Endothelial cell (in vitro differentiated cells): ENCODE measurements around the gene NEURL1B. TPM values are rescaled to one million over a fixed set of nuclear protein-coding genes. Genes with fewer than 3 reads are reported as not detected.

Experiments used
- DNase-seq: peaks from one replicate; pipeline ENCODE4 v3.0.0; 2021; ENCODE audit warnings: low spot score
- H3K27ac Mint-ChIP-seq: one replicate; pipeline ENCODE4 v1.8.0; 2021; ENCODE audit warnings: mixed read lengths, inconsistent platforms; ENCODE audit not compliant: unreplicated experiment
- H3K27me3 Mint-ChIP-seq: one replicate; pipeline ENCODE4 v1.8.0; 2021; ENCODE audit warnings: mild to moderate bottlenecking, moderate library complexity, mixed read lengths, inconsistent platforms; ENCODE audit not compliant: unreplicated experiment
- H3K36me3 Mint-ChIP-seq: one replicate; pipeline ENCODE4 v1.8.0; 2021; ENCODE audit warnings: mild to moderate bottlenecking, low read depth, mixed read lengths, inconsistent platforms; ENCODE audit not compliant: unreplicated experiment
- H3K4me1 Mint-ChIP-seq: one replicate; pipeline ENCODE4 v1.8.0; 2021; ENCODE audit warnings: mild to moderate bottlenecking, mixed read lengths, inconsistent platforms; ENCODE audit not compliant: unreplicated experiment
- H3K4me3 Mint-ChIP-seq: one replicate; pipeline ENCODE4 v1.8.0; 2021; ENCODE audit warnings: mild to moderate bottlenecking, mixed read lengths, inconsistent platforms; ENCODE audit not compliant: unreplicated experiment
- H3K9me3 Mint-ChIP-seq: one replicate; pipeline ENCODE4 v1.8.0; 2021; ENCODE audit warnings: mixed read lengths, inconsistent platforms; ENCODE audit not compliant: unreplicated experiment
- total RNA-seq: library from RNA; stranded (reverse); fragmentation: NEBNext Ultra II Directional; extraction: Animal tissue kit (Norgen Biotek cat#: 25700); gene quantifications from one replicate; pipeline ENCODE4 v1.2.1, GENCODE V29; 2021; ENCODE audit not compliant: unreplicated experiment
- TF ChIP-seq, protein P1 (sequence below): fragments of 200-600 bp; sonication (generic); IDR thresholded peaks from one replicate; pipeline ENCODE4 v1.5.0; 2021; ENCODE audit warnings: antibody characterized with exemption; ENCODE audit not compliant: unreplicated experiment

The NEURL1B gene
- total RNA-seq, 1 donor from 2014 or later, result 0.13 TPM

DNA sequence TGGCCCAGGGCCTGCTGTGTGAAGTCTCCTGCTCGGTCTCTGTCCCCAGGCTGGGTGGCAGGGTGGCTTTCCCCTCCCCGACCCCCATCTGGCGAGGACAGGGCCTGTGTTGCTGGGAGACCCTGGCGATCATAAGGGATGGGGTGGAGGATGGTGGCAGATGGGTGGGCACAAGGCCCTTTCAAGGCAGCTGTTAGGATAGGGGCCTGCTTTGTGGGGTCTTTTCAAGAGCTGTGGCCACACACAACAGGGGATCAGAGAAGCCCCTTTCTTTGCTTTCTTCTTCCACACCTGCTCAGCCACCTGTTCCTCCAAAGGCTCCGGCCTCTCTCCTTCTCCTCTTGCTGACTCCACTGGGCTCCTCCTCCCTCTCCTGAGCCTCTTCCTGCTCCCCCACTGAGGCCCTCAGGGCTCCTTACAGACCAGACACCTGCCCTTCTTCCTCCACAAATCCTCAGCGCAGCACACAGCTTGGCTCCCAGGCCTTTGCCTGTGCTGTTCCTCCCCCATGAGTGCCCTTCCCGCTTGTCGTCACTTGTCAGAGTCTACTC, 15.0 kb upstream of the NEURL1B start:
- no peak for DNase-seq
- H3K27ac Mint-ChIP-seq, result no peak overlapping the region
- H3K27me3 Mint-ChIP-seq, result peaks cover 8% of the 10 kb centered on the region
- H3K4me3 Mint-ChIP-seq, result no peak overlapping the region
- TF ChIP-seq, protein P1, sequence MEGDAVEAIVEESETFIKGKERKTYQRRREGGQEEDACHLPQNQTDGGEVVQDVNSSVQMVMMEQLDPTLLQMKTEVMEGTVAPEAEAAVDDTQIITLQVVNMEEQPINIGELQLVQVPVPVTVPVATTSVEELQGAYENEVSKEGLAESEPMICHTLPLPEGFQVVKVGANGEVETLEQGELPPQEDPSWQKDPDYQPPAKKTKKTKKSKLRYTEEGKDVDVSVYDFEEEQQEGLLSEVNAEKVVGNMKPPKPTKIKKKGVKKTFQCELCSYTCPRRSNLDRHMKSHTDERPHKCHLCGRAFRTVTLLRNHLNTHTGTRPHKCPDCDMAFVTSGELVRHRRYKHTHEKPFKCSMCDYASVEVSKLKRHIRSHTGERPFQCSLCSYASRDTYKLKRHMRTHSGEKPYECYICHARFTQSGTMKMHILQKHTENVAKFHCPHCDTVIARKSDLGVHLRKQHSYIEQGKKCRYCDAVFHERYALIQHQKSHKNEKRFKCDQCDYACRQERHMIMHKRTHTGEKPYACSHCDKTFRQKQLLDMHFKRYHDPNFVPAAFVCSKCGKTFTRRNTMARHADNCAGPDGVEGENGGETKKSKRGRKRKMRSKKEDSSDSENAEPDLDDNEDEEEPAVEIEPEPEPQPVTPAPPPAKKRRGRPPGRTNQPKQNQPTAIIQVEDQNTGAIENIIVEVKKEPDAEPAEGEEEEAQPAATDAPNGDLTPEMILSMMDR, result no peak
- H3K36me3 Mint-ChIP-seq, result no peaks in the 10 kb centered on the region
- H3K9me3 Mint-ChIP-seq, result no peaks in the 10 kb centered on the region
- H3K4me1 Mint-ChIP-seq, result no peaks in the 10 kb centered on the region

DNA sequence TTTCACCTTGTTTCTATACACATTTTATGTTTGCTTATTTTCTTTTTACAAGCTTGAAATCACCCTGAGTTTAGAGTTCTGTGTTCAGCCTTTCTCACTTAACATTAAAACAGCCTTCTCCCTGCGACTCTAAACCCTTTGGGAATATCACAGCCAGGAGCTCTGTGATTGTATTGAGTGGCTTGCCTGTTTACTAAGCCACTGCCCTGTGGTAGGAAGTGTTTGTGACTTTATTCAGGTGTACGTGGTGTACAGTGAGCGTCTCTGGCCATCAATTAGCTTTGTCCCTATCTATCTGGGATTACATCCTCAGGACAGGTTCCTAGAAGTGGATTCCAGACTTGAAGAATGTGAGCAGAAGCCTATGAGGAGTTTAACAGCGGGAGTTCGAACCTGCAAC, 11.0 kb upstream of the NEURL1B start:
- no peak for DNase-seq
- Mint-ChIP-seq H3K9me3 (no peaks in the 10 kb centered on the region), H3K4me1 (no peaks in the 10 kb centered on the region), H3K27me3 (peaks cover 3% of the 10 kb centered on the region), H3K4me3 (no peak overlapping the region), H3K27ac (no peak overlapping the region), H3K36me3 (no peaks in the 10 kb centered on the region)
- TF ChIP-seq, protein P1, result no peak

DNA sequence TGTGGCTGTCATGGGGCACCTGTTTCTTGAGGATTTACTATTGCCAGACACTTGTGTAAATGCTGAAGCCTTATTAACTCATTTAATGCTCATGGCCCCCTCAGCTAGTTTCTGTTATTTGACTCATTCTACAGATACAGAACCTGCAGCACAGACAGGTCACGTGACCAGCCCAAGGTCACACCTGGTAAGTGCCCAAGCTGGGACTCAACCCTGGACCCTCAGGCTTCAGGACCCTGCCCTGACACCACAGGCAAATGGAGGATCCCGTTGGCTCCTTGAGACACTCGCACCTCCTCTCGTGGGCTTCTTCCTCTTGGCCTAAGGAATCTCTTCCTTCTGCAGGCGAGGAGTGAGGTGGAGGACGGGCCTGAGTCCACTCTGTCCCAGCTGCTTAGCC, 10.6 kb upstream of the NEURL1B start:
- no peaks in the 10 kb centered on the region for H3K9me3 Mint-ChIP-seq
- TF ChIP-seq, protein P1, result no peak
- H3K36me3 Mint-ChIP-seq, result no peaks in the 10 kb centered on the region
- H3K27me3 Mint-ChIP-seq, result peaks cover 3% of the 10 kb centered on the region
- no peak for DNase-seq
- no peaks in the 10 kb centered on the region for H3K4me1 Mint-ChIP-seq
- H3K27ac Mint-ChIP-seq, result no peak overlapping the region
- H3K4me3 Mint-ChIP-seq, result no peak overlapping the region

DNA sequence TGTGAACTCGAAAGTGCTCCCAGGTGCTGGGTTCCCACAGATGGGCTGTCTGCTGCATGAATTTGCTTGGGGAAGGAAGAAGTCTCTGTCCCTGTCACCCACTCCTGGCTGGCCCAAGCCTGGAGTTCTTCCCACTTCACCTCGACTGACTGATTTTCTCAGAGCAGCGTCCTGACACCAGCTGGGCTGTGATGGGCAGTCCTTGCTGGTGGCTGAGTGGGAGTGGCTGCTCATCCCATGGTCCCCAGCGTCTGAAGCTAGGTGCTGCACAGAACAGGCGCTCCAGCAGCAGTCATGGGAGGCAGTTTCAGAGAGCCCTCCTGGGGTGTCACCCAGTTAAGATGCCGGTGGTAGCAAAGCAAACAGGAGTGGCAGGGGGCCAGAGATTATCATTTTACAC, 10.1 kb upstream of the NEURL1B start:
- H3K27ac Mint-ChIP-seq, result no peak overlapping the region

More for the DNA sequence above, 10.1 kb upstream of the NEURL1B start:
- Mint-ChIP-seq H3K9me3 (no peaks in the 10 kb centered on the region), H3K4me3 (no peak overlapping the region), H3K36me3 (no peaks in the 10 kb centered on the region), H3K4me1 (no peaks in the 10 kb centered on the region), H3K27me3 (peaks cover 3% of the 10 kb centered on the region)
- DNase-seq, result no peak
- TF ChIP-seq, protein P1, result no peak
